Neuronal stem cell (in vitro differentiated cells): Measurements from ENCODE around the gene F8.

ENCODE experiments used
- DNase-seq: peaks from one replicate; pipeline ENCODE4 v3.0.0-alpha.2; 2013; ENCODE audit warnings: low spot score
- H2AFZ ChIP-seq: one replicate; pipeline ENCODE4 v1.6.1; 2013; ENCODE audit warnings: mild to moderate bottlenecking, low read length, inconsistent platforms
- H2AK5ac ChIP-seq: 2 replicates; pipeline ENCODE4 v1.6.1; 2013; ENCODE audit warnings: low read depth, mild to moderate bottlenecking, inconsistent platforms, low read length, moderate library complexity, mixed read lengths
- H2BK120ac ChIP-seq: 2 replicates; pipeline ENCODE4 v1.6.1; 2013; ENCODE audit warnings: low read depth, mild to moderate bottlenecking, inconsistent platforms, low read length, moderate library complexity, mixed read lengths
- H2BK12ac ChIP-seq: one replicate; pipeline ENCODE4 v1.6.1; 2013; ENCODE audit warnings: low read length, inconsistent platforms
- H2BK15ac ChIP-seq: 2 replicates; pipeline ENCODE4 v1.6.1; 2013; ENCODE audit warnings: mild to moderate bottlenecking, low read length, inconsistent platforms, mixed read lengths
- H2BK5ac ChIP-seq: one replicate; pipeline ENCODE4 v1.6.1; 2013; ENCODE audit warnings: inconsistent platforms, mild to moderate bottlenecking, low read length, moderate library complexity
- H3K14ac ChIP-seq: one replicate; pipeline ENCODE4 v1.6.1; 2013; ENCODE audit warnings: low read length, inconsistent platforms
- H3K18ac ChIP-seq: 2 replicates; pipeline ENCODE4 v1.6.1; 2013; ENCODE audit warnings: low read length, inconsistent platforms
- H3K23ac ChIP-seq: 2 replicates; pipeline ENCODE4 v1.6.1; 2013; ENCODE audit warnings: low read depth, mild to moderate bottlenecking, mixed read lengths, low read length, inconsistent platforms; ENCODE audit not compliant: poor library complexity
- H3K27ac ChIP-seq: replicated peaks from 3 replicates; pipeline ENCODE4 v1.5.1; 2013; ENCODE audit warnings: low read length, inconsistent platforms
- H3K27me3 ChIP-seq, 3 experiments: 2 replicates each; pipeline ENCODE4 v1.6.1; 2013; ENCODE audit warnings: low read length in 3 of 3, mild to moderate bottlenecking in 2 of 3, inconsistent platforms in 1 of 3, low read depth in 1 of 3, mixed read lengths in 1 of 3, moderate library complexity in 1 of 3; ENCODE audit not compliant: control insufficient read depth in 3 of 3, insufficient read depth in 3 of 3
- H3K36me3 ChIP-seq, 2 donors: replicated peaks in 1 of 2; 2 replicates each; pipeline ENCODE4 v1.6.1; 2013; ENCODE audit warnings: low read length in 2 of 2; ENCODE audit not compliant: control insufficient read depth in 2 of 2, insufficient read depth in 2 of 2
- H3K4ac ChIP-seq: 2 replicates; pipeline ENCODE4 v1.6.1; 2013; ENCODE audit warnings: inconsistent platforms, mild to moderate bottlenecking, low read length, moderate library complexity
- H3K4me1 ChIP-seq, 2 donors: 1 replicate in 1 of 2; 2 replicates in 1 of 2; pipeline ENCODE4 v1.6.1; 2013; ENCODE audit warnings: low read length in 2 of 2, low read depth in 1 of 2; ENCODE audit not compliant: control insufficient read depth in 2 of 2, insufficient read depth in 1 of 2
- H3K4me2 ChIP-seq: one replicate; pipeline ENCODE4 v1.6.1; 2013; ENCODE audit warnings: mild to moderate bottlenecking, low read length, inconsistent platforms; ENCODE audit not compliant: insufficient read depth, poor library complexity, severe bottlenecking
- H3K4me3 ChIP-seq, 2 donors: 2 replicates each; pipeline ENCODE4 v1.5.1; 2013; ENCODE audit warnings: low read length in 2 of 2, mild to moderate bottlenecking in 2 of 2, inconsistent platforms in 1 of 2, moderate library complexity in 1 of 2
- H3K79me1 ChIP-seq: one replicate; pipeline ENCODE4 v1.6.1; 2013; ENCODE audit warnings: low read depth, mild to moderate bottlenecking, inconsistent platforms, low read length, moderate library complexity
- H3K9ac ChIP-seq: one replicate; pipeline ENCODE4 v1.6.1; 2013; ENCODE audit warnings: mild to moderate bottlenecking, low read depth, low read length, inconsistent platforms; ENCODE audit not compliant: poor library complexity
- H3K9me3 ChIP-seq, 2 donors: replicated peaks in 1 of 2; 2 replicates each; pipeline versions ENCODE3 to v1.6.1; 2013; ENCODE audit warnings: low read length in 2 of 2, mild to moderate bottlenecking in 2 of 2, inconsistent platforms in 1 of 2, low read depth in 1 of 2, mixed read lengths in 1 of 2, moderate library complexity in 1 of 2; ENCODE audit not compliant: control insufficient read depth in 2 of 2, insufficient read depth in 1 of 2
- H4K8ac ChIP-seq: one replicate; pipeline ENCODE4 v1.6.1; 2013; ENCODE audit warnings: low read depth, mild to moderate bottlenecking, inconsistent platforms, low read length, moderate library complexity
- H4K91ac ChIP-seq: one replicate; pipeline ENCODE4 v1.6.1; 2013; ENCODE audit warnings: low read length, low read depth, mild to moderate bottlenecking, inconsistent platforms; ENCODE audit not compliant: poor library complexity
- WGBS, 2 donors: extraction: QIAGEN DNeasy Blood & Tissue Kit; methylation state at CpG; one replicate each; pipeline ENCODE4 v1.1.7; 2013; ENCODE audit warnings: missing lambda C conversion rate in 2 of 2, mixed read lengths in 1 of 2; ENCODE audit not compliant: insufficient read length in 2 of 2, insufficient replicate concordance in 1 of 2; ENCODE audit errors: extremely low coverage in 2 of 2; 5-methylcytosine and 5-hydroxymethylcytosine counted together

The F8 gene

GRCh38 chrX:155046811-155047528, 24.4 kb upstream of the F8 start:
- H3K27ac ChIP-seq: no peak overlapping the region
- no peak overlapping the region for H3K4me3 ChIP-seq
- no peak overlapping the region for H3K9ac ChIP-seq
- H3K23ac ChIP-seq: no peak overlapping the region
- no peak overlapping the region for H2BK5ac ChIP-seq
- no peaks in the 10 kb centered on the region for H3K9me3 ChIP-seq
- no peaks in the 10 kb centered on the region for H3K4me1 ChIP-seq
- H2BK120ac ChIP-seq: no peak overlapping the region
- no peaks in the 10 kb centered on the region for H3K27me3 ChIP-seq
- H3K79me1 ChIP-seq: peaks cover 2% of the 10 kb centered on the region
- H4K91ac ChIP-seq: no peak overlapping the region
- no CpG with 5 or more reads among the region's 5 CpGs for WGBS, 2 donors
- no peak overlapping the region for H2AFZ ChIP-seq
- no peak overlapping the region for H4K8ac ChIP-seq
- H3K4me2 ChIP-seq: no peak overlapping the region
- DNase-seq: no peak
- no peak overlapping the region for H3K18ac ChIP-seq
- no peak overlapping the region for H3K14ac ChIP-seq
- H2AK5ac ChIP-seq: no peak overlapping the region
- H3K36me3 ChIP-seq: peaks cover 0 to 18% of the 10 kb centered on the region in 2 donors
- no peak overlapping the region for H2BK12ac ChIP-seq
- H2BK15ac ChIP-seq: no peak overlapping the region
- no peak overlapping the region for H3K4ac ChIP-seq

DNA sequence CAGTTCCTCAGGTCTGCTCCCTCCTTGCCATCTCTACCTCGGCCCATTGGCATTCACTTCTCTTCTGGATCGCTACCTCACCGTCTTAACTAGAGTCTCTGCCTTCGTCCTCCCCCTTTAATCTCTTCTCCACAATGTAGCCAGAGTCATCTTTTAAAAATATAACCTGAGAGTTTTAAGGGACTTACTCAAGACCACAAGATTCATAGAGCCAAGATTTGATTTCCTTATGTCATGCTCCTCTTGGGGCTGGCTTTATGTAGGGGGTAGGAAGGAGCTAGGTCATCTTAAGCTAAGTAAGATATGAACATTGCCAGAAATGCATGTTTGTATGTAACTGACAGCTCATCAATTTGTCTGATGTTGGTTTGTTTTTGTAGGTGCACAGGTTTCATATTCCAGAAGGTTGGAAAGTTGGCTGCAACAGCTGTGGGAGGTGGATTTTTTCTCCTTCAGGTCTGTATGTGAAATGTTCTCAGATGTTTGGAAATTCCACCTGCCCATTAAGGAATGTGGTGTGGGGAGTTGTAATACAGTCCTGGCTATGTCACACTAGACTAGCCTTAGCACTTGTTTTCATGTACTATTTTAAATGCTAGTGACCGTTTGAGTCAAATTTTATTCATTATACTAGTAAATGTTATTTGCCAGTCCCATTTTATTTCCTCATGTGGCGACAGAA, 23.7 kb upstream of the F8 start:
- Histone ChIP-seq H3K4me2 (no peak overlapping the region), H2BK5ac (no peak overlapping the region), H3K79me1 (peaks cover 2% of the 10 kb centered on the region), H2AFZ (no peak overlapping the region), H2BK15ac (no peak overlapping the region), H3K9me3 (no peaks in the 10 kb centered on the region), H3K23ac (no peak overlapping the region), H4K91ac (no peak overlapping the region), H3K27ac (no peak overlapping the region), H2AK5ac (no peak overlapping the region), H2BK12ac (no peak overlapping the region), H3K4me1 (no peaks in the 10 kb centered on the region), H3K14ac (no peak overlapping the region), H3K4ac (no peak overlapping the region), H2BK120ac (no peak overlapping the region), H4K8ac (no peak overlapping the region), H3K4me3 (no peak overlapping the region), H3K27me3 (no peaks in the 10 kb centered on the region), H3K36me3 (peaks cover 0 to 11% of the 10 kb centered on the region in 2 donors), H3K9ac (no peak overlapping the region), H3K18ac (no peak overlapping the region)
- WGBS, 2 donors: no CpG with 5 or more reads among the region's 6 CpGs
- DNase-seq: no peak

DNA sequence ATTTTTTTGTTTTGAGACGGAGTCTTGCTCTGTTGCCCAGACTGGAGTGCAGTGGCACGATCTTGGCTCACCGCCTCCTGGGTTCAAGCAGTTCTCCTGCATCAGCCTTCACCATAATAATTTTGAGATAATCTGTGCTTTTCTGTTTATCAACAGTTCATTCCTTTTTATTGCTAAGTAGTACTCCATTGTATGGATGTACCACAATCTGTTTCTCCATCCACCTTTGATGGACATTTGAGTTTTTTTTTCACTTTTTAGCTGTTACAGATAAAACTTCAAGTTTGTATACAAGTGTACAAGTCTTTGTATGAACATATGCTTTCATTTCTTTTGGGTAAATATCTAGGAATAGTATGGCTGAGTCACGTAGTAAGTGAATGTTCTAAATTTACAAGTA, 13.2 kb upstream of the F8 start:
- Histone ChIP-seq H3K27ac (no peak overlapping the region), H4K91ac (no peak overlapping the region), H4K8ac (no peak overlapping the region), H2AFZ (no peak overlapping the region), H3K4me1 (no peaks in the 10 kb centered on the region), H3K79me1 (peaks cover 1% of the 10 kb centered on the region), H3K36me3 (peaks cover 0 to 40% of the 10 kb centered on the region in 2 donors), H3K4me3 (no peak overlapping the region), H3K4ac (no peak overlapping the region), H3K4me2 (no peak overlapping the region), H2BK5ac (no peak overlapping the region), H3K14ac (no peak overlapping the region), H2AK5ac (no peak overlapping the region), H2BK120ac (no peak overlapping the region), H3K27me3 (no peaks in the 10 kb centered on the region), H3K23ac (no peak overlapping the region), H2BK15ac (no peak overlapping the region), H3K9me3 (peaks cover 0 to 35% of the 10 kb centered on the region in 2 donors), H2BK12ac (no peak overlapping the region), H3K9ac (no peak overlapping the region), H3K18ac (no peak overlapping the region)
- WGBS, 2 donors: no CpG with 5 or more reads among the region's 4 CpGs
- no peak for DNase-seq

DNA sequence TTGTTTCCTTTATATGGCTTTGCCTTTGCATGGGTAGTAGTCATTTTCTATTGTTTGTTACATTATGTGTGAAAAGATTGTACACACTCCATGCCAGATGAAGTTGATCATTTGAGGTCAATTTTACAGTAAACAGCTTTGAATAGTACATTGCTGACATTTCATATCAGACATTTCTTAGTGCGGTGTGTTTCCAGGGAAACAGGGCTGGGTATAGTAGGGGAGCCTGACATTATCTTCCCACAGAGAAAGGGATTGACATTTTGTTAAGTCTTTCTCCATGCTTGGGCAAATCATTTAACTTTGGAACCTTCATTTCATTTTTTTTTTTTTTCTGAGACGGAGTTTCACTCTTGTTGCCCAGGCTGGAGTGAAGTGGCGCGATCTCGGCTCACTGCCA, 9.1 kb upstream of the F8 start:
- no peak overlapping the region for H3K14ac ChIP-seq
- H2AK5ac ChIP-seq: no peak overlapping the region
- peaks cover 1% of the 10 kb centered on the region for H3K79me1 ChIP-seq
- no peak overlapping the region for H3K23ac ChIP-seq
- H2BK5ac ChIP-seq: no peak overlapping the region
- H3K36me3 ChIP-seq: peaks cover 0 to 30% of the 10 kb centered on the region in 2 donors
- H2BK12ac ChIP-seq: no peak overlapping the region
- no peak overlapping the region for H2BK120ac ChIP-seq
- H3K18ac ChIP-seq: no peak overlapping the region
- H4K8ac ChIP-seq: no peak overlapping the region
- H2AFZ ChIP-seq: no peak overlapping the region
- DNase-seq: no peak
- WGBS, 2 donors: no CpG with 5 or more reads among the region's 5 CpGs
- no peak overlapping the region for H3K4me3 ChIP-seq
- no peaks in the 10 kb centered on the region for H3K4me1 ChIP-seq
- H3K4me2 ChIP-seq: no peak overlapping the region
- peaks cover 0 to 21% of the 10 kb centered on the region in 2 donors for H3K9me3 ChIP-seq
- no peak overlapping the region for H3K9ac ChIP-seq
- no peak overlapping the region for H4K91ac ChIP-seq
- H2BK15ac ChIP-seq: no peak overlapping the region
- H3K27ac ChIP-seq: no peak overlapping the region
- no peak overlapping the region for H3K4ac ChIP-seq
- no peaks in the 10 kb centered on the region for H3K27me3 ChIP-seq
